ENCODE measurements around the gene PDILT. TPM values are rescaled to one million over a fixed set of nuclear protein-coding genes. Genes with fewer than 3 reads are reported as not detected.
"Not testable (repeated sequence)": the region's sequence is repeated elsewhere in the genome, so short reads cannot be mapped to it uniquely, and the experiment has no call there.

Gene PDILT
- total and polyA plus RNA-seq, 9 of the 15 experiments (the other 6 are each of a cell fraction or from before 2014, with no cell fraction given) = not detected

- no peak overlapping the region for H3K4me2 ChIP-seq (ENCODE audit: insufficient read depth, low read length)
- POLR2A ChIA-PET = no interaction called here
- no peak overlapping the region for H3K27ac ChIP-seq (ENCODE audit: extremely low read depth, low read depth, low read length)
- FAIRE-seq = no peak
- no peaks in the 10 kb centered on the region for H3K79me2 ChIP-seq (ENCODE audit: control insufficient read depth, insufficient read depth, low read length)
- CTCF ChIA-PET (ENCODE audit: low intra/inter-chr PET ratio) = no interaction called here
- no peaks in the 10 kb centered on the region for H3K4me1 ChIP-seq (replicated peaks in 1 of 2; ENCODE audit: control insufficient read depth in 2 of 2, insufficient read depth in 2 of 2, low read length in 2 of 2)
- no peak overlapping the region for H2AFZ ChIP-seq (ENCODE audit: low read depth, low read length)
- H3K36me3 ChIP-seq (ENCODE audit: control insufficient read depth, insufficient read depth, low read length) = no peaks in the 10 kb centered on the region
- no peak overlapping the region for H3K9ac ChIP-seq (ENCODE audit: insufficient read depth in 1 of 2, low read depth in 2 of 2, low read length in 2 of 2)
- WGBS (ENCODE audit: insufficient coverage, low coverage, missing lambda C conversion rate) = 0% methylated on average over 3 of the region's 3 CpGs
- intact Hi-C loops (cut with micrococcal nuclease) = no loop called here
- no peak for ATAC-seq
- no peaks in the 10 kb centered on the region for H3K9me1 ChIP-seq (ENCODE audit: control insufficient read depth, insufficient read depth, low read length)
- no peaks in the 10 kb centered on the region for H3K27me3 ChIP-seq (ENCODE audit: control insufficient read depth in 2 of 2, insufficient read depth in 2 of 2, low read length in 2 of 2)
- no peaks in the 10 kb centered on the region for H4K20me1 ChIP-seq (replicated peaks; ENCODE audit: control insufficient read depth, insufficient read depth, low read length)
- no peaks in the 10 kb centered on the region for H3K9me3 ChIP-seq (replicated peaks; ENCODE audit: control insufficient read depth, insufficient read depth, low read depth, low read length)
- no TSS peak for BruUV-seq (replicated peaks)
- no peak for DNase-seq (ENCODE audit: extremely low read depth in 1 of 4, low spot score in 3 of 4)
- in situ Hi-C loops (cut with MboI) = loop anchor here (5.0 kb wide), 1 partner anchor 146 kb away; no protein-coding TSS in a partner anchor
- TF ChIP-seq KLF13 (tag; IDR thresholded peaks at IDR 0.05; ENCODE audit: borderline replicate concordance, low read depth) (no peak), ZNF583 (CRISPR knock-in tag; IDR thresholded peaks at IDR 0.05) (no peak), HMG20B (CRISPR knock-in tag; IDR thresholded peaks at IDR 0.05) (no peak), SAP30 (IDR thresholded peaks at IDR 0.05; ENCODE audit: borderline replicate concordance, insufficient read depth, low read depth, low read length, poor library complexity, severe bottlenecking) (no peak), MYC (IDR thresholded peaks at IDR 0.05; ENCODE audit: low read depth, low read length) (no peak), MYC (CRISPR knock-in tag; IDR thresholded peaks at IDR 0.05; ENCODE audit: borderline replicate concordance, low read depth) (no peak), XRCC3 (IDR thresholded peaks at IDR 0.05) (no peak), ZNF644 (tag; IDR thresholded peaks at IDR 0.05; ENCODE audit: low read depth) (no peak), ZNF668 (CRISPR knock-in tag; IDR thresholded peaks at IDR 0.05) (no peak)
- no peak overlapping the region for H3K4me3 ChIP-seq
Observed at GRCh38 chr16:20441191-20441590, 36.7 kb upstream of the PDILT start.

GRCh38 chr16:20440731-20441130, 36.2 kb upstream of the PDILT start:
- H3K4me2 ChIP-seq (ENCODE audit: insufficient read depth, low read length); H3K9me3 ChIP-seq (replicated peaks; ENCODE audit: control insufficient read depth, insufficient read depth, low read depth, low read length); FAIRE-seq; H3K27ac ChIP-seq (ENCODE audit: extremely low read depth, low read depth, low read length); POLR2A ChIA-PET; BruUV-seq (replicated peaks); ATAC-seq; H3K9ac ChIP-seq (ENCODE audit: insufficient read depth in 1 of 2, low read depth in 2 of 2, low read length in 2 of 2); H3K9me1 ChIP-seq (ENCODE audit: control insufficient read depth, insufficient read depth, low read length); DNase-seq (ENCODE audit: extremely low read depth in 1 of 4, low spot score in 3 of 4); H3K27me3 ChIP-seq (ENCODE audit: control insufficient read depth in 2 of 2, insufficient read depth in 2 of 2, low read length in 2 of 2); H3K4me3 ChIP-seq; intact Hi-C loops (cut with micrococcal nuclease); H2AFZ ChIP-seq (ENCODE audit: low read depth, low read length); H3K79me2 ChIP-seq (ENCODE audit: control insufficient read depth, insufficient read depth, low read length); CTCF ChIA-PET (ENCODE audit: low intra/inter-chr PET ratio); H4K20me1 ChIP-seq (replicated peaks; ENCODE audit: control insufficient read depth, insufficient read depth, low read length); H3K4me1 ChIP-seq (replicated peaks in 1 of 2; ENCODE audit: control insufficient read depth in 2 of 2, insufficient read depth in 2 of 2, low read length in 2 of 2); H3K36me3 ChIP-seq (ENCODE audit: control insufficient read depth, insufficient read depth, low read length): not testable (repeated sequence)
- in situ Hi-C loops (cut with MboI) = loop anchor here (5.0 kb wide), 1 partner anchor 147 kb away; no protein-coding TSS in a partner anchor
- 0% methylated on average over 1 of the region's 1 CpG for WGBS (ENCODE audit: insufficient coverage, low coverage, missing lambda C conversion rate)

GRCh38 chr16:20439820-20440231, 35.3 kb upstream of the PDILT start:
- H4K20me1 ChIP-seq (replicated peaks; ENCODE audit: control insufficient read depth, insufficient read depth, low read length); DNase-seq (ENCODE audit: extremely low read depth in 1 of 4, low spot score in 3 of 4); H3K27ac ChIP-seq (ENCODE audit: extremely low read depth, low read depth, low read length); H3K9me1 ChIP-seq (ENCODE audit: control insufficient read depth, insufficient read depth, low read length); H3K4me2 ChIP-seq (ENCODE audit: insufficient read depth, low read length); FAIRE-seq; BruUV-seq (replicated peaks); H3K79me2 ChIP-seq (ENCODE audit: control insufficient read depth, insufficient read depth, low read length); H3K4me1 ChIP-seq (replicated peaks in 1 of 2; ENCODE audit: control insufficient read depth in 2 of 2, insufficient read depth in 2 of 2, low read length in 2 of 2); CTCF ChIA-PET (ENCODE audit: low intra/inter-chr PET ratio); H3K9me3 ChIP-seq (replicated peaks; ENCODE audit: control insufficient read depth, insufficient read depth, low read depth, low read length); intact Hi-C loops (cut with micrococcal nuclease); H3K4me3 ChIP-seq; POLR2A ChIA-PET; H3K36me3 ChIP-seq (ENCODE audit: control insufficient read depth, insufficient read depth, low read length); H2AFZ ChIP-seq (ENCODE audit: low read depth, low read length); H3K27me3 ChIP-seq (ENCODE audit: control insufficient read depth in 2 of 2, insufficient read depth in 2 of 2, low read length in 2 of 2); H3K9ac ChIP-seq (ENCODE audit: insufficient read depth in 1 of 2, low read depth in 2 of 2, low read length in 2 of 2); ATAC-seq: not testable (repeated sequence)
- in situ Hi-C loops (cut with MboI) = loop anchor here (5.0 kb wide), 1 partner anchor 147 kb away; no protein-coding TSS in a partner anchor
- 0% methylated on average over 3 of the region's 3 CpGs for WGBS (ENCODE audit: insufficient coverage, low coverage, missing lambda C conversion rate)
